Esophagus (tissue), 2 donors: ENCODE measurements around the gene OR4E1. TPM values are rescaled to one million over a fixed set of nuclear protein-coding genes. Genes with fewer than 3 reads are reported as not detected.

ENCODE experiments used
- H3K27ac ChIP-seq, 2 donors: one replicate each; pipeline ENCODE4 v1.5.1; 2013; ENCODE audit warnings: low read depth in 2 of 2, mild to moderate bottlenecking in 2 of 2, inconsistent platforms in 1 of 2, low read length in 1 of 2, moderate library complexity in 1 of 2
- H3K27me3 ChIP-seq, 2 donors: one replicate each; pipeline ENCODE4 v1.6.1; 2013; ENCODE audit warnings: low read length in 2 of 2, control low read depth in 1 of 2, mild to moderate bottlenecking in 1 of 2; ENCODE audit not compliant: insufficient read depth in 2 of 2, control insufficient read depth in 1 of 2
- H3K36me3 ChIP-seq, 2 donors: one replicate each; pipeline ENCODE4 v1.6.1; 2013; ENCODE audit warnings: low read length in 1 of 2; ENCODE audit not compliant: control insufficient read depth in 2 of 2, insufficient read depth in 2 of 2
- H3K4me1 ChIP-seq, 2 donors: one replicate each; pipeline ENCODE4 v1.6.1; 2013; ENCODE audit warnings: low read length in 1 of 2; ENCODE audit not compliant: control insufficient read depth in 2 of 2, insufficient read depth in 2 of 2
- H3K4me3 ChIP-seq, 2 donors: one replicate each; pipeline ENCODE4 v1.5.1; 2013; ENCODE audit warnings: low read length in 2 of 2, mild to moderate bottlenecking in 2 of 2, low read depth in 1 of 2, moderate library complexity in 1 of 2
- H3K9me3 ChIP-seq, 2 donors: one replicate each; pipeline ENCODE4 v1.6.1; 2013; ENCODE audit warnings: mild to moderate bottlenecking in 2 of 2, low read depth in 1 of 2, low read length in 1 of 2, moderate library complexity in 1 of 2; ENCODE audit not compliant: control insufficient read depth in 2 of 2, insufficient read depth in 1 of 2
- whole genome bisulfite sequencing, 2 donors: extraction: QIAGEN DNeasy Blood & Tissue Kit; methylation state at CpG; one replicate each; pipeline ENCODE4 v1.1.7; 2013; 5-methylcytosine and 5-hydroxymethylcytosine counted together
- polyA plus RNA-seq, 2 donors: library from polyadenylated mRNA; stranded (reverse); fragments of 200-250 nt; gene quantifications; one replicate each; pipeline ENCODE4 v1.2.3, GENCODE V29; 2013
- donor health status: healthy with polysubstance abuse.
- donor health status: Bipolar disorder and iron deficiency.

The OR4E1 gene
- not detected for polyA plus RNA-seq

- Histone ChIP-seq H3K27me3 (no peaks in the 10 kb centered on the region), H3K9me3 (no peaks in the 10 kb centered on the region), H3K27ac (no peak within 1 kb of the TSS), H3K4me1 (no peaks in the 10 kb centered on the region), H3K36me3 (no peaks in the 10 kb centered on the region), H3K4me3 (no peak within 1 kb of the TSS)
- 91 to 94% methylated on average over 1 of the region's 1 CpG for WGBS, 2 donors
Measured at GRCh38 chr14:21673718-21674117, at the start of gene OR4E1. OR4E1 (minus strand) TSS chr14:21673818; CDS start chr14:21670935, 2,883 bp downstream.

- H3K4me1 ChIP-seq, result no peaks in the 10 kb centered on the region
- H3K4me3 ChIP-seq, result no peak overlapping the region
- H3K9me3 ChIP-seq, result no peaks in the 10 kb centered on the region
- no peaks in the 10 kb centered on the region for H3K36me3 ChIP-seq
- 75 to 82% methylated on average over 3 of the region's 3 CpGs for WGBS, 2 donors
- no peak overlapping the region for H3K27ac ChIP-seq
- H3K27me3 ChIP-seq, result no peaks in the 10 kb centered on the region
Measured at GRCh38 chr14:21721504-21721903, 47.9 kb upstream of the OR4E1 start.

GRCh38 chr14:21719841-21720240, 46.2 kb upstream of the OR4E1 start:
- Histone ChIP-seq H3K36me3 (no peaks in the 10 kb centered on the region), H3K9me3 (no peaks in the 10 kb centered on the region), H3K4me1 (no peaks in the 10 kb centered on the region), H3K27me3 (no peaks in the 10 kb centered on the region), H3K4me3 (no peak overlapping the region), H3K27ac (no peak overlapping the region)
- WGBS, 2 donors, result 50 to 51% methylated on average over 3 of the region's 3 CpGs

DNA sequence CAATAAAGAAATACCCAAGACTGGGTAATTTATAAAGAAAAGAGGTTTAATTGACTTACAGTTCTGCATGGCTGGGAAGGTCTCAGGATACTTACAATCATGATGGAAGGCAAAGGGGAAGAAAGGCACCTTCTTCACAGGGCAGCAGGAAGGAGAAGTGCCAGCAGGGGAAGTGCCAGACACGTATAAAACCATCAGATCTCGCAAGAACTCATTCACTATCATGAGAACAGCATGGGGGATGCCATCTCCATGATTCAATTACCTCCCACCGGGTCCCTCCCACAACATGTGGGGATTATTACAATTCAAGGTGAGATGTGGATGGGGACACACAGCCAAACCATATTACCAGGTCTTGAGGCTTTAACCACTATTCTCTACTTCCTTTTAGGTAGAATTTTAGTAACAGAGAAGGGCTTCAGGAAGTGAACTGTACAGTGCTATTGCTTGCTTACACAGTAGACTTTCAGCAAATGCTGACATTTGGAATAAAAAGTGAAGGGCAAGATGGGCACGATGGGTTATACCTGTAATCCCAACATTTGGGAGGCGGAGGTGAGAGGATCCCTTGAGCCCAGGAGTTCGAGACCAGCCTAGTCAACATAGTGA, 40.8 kb upstream of the OR4E1 start:
- no peaks in the 10 kb centered on the region for H3K36me3 ChIP-seq
- H3K27me3 ChIP-seq, result no peaks in the 10 kb centered on the region
- no peaks in the 10 kb centered on the region for H3K9me3 ChIP-seq
- no peak overlapping the region for H3K27ac ChIP-seq
- H3K4me1 ChIP-seq, result no peaks in the 10 kb centered on the region
- 65 to 70% methylated on average over 6 of the region's 6 CpGs for WGBS, 2 donors
- no peak overlapping the region for H3K4me3 ChIP-seq

GRCh38 chr14:21712036-21712435, 38.4 kb upstream of the OR4E1 start:
- Histone ChIP-seq H3K36me3 (no peaks in the 10 kb centered on the region), H3K4me1 (no peaks in the 10 kb centered on the region), H3K27me3 (no peaks in the 10 kb centered on the region), H3K9me3 (no peaks in the 10 kb centered on the region), H3K27ac (no peak overlapping the region), H3K4me3 (no peak overlapping the region)
- 72 to 79% methylated on average over 2 of the region's 2 CpGs for WGBS, 2 donors

DNA sequence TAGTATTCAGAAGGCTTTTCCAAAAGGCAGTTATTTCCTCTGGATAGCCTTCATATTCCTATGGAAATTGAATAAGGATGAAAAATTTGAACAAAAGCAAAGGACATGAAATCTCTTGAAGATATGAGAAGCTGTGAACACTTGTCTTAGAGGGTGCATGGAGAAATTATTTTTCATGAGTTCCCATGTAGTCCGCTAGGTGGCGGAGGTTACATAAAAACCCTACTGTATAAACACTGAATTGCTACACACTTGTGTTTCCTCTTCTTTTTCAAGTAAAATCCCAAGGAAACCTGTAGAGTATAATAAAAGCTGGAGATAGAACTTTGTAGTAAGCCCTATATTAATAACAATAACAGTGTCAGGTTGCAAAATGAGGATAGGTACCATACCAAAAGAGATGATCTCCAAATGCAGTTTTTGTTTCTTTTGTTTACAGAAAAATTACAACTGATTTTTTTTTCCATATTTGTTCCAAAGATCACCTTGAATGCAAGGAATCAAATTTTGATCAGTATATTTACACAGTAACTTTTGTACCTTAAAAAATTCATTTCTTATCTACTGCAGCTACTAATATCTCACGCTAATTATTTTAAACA, 37.8 kb upstream of the OR4E1 start:
- no peak overlapping the region for H3K27ac ChIP-seq
- H3K36me3 ChIP-seq, result no peaks in the 10 kb centered on the region
- H3K4me1 ChIP-seq, result no peaks in the 10 kb centered on the region
- H3K9me3 ChIP-seq, result no peaks in the 10 kb centered on the region
- no peak overlapping the region for H3K4me3 ChIP-seq
- 29 to 32% methylated on average over 3 of the region's 3 CpGs for WGBS, 2 donors
- no peaks in the 10 kb centered on the region for H3K27me3 ChIP-seq

- Histone ChIP-seq H3K9me3 (no peaks in the 10 kb centered on the region), H3K4me1 (no peaks in the 10 kb centered on the region), H3K36me3 (no peaks in the 10 kb centered on the region), H3K4me3 (no peak overlapping the region), H3K27ac (no peak overlapping the region), H3K27me3 (no peaks in the 10 kb centered on the region)
Measured at GRCh38 chr14:21704338-21704737, 30.7 kb upstream of the OR4E1 start.

DNA sequence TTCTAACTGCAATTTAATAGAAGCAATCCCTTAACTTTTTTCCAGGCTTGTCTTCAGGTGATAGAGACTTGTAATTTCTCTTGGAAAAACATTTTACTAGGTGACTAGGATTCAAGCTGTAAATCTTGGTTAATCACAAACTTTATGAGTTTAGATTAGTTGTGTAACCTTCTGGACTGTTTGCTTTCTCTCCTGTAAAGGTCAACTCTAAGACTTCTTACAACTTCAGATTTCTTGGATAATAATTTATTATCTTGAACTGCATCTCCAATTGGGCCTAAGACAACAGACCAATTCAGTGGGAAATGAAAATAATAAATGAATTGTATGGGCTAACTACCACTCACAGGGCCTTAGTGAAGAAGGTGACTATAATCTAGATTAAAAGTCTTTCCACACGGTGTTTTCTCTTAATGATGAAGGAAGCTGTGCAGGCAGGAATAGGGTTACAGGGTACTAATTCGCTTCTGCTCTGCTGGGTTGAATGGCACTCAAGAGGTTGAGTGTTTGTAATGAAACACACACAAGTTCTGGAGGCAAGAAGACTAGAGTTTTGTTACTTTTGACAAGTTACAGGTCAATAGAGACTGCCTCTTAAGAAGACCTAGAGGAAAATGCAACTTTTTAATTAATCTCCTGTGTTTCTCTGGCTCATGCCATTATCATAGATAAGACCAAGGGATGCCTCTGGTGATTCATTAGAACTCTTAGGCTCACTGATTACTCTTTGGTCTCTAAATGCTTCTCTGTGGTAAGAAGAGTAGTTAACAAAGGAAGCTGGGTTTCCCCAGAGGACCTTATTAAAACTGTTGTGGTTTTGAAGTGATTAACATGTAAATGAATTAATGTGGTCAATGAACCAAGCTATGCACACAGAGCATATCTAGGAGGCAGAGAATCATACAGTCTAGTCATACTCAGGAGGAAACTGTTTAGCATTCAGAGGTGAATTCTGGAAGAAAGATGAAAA, 30.0 kb upstream of the OR4E1 start:
- H3K27ac ChIP-seq, result no peak overlapping the region
- H3K4me1 ChIP-seq, result no peaks in the 10 kb centered on the region
- WGBS, 2 donors, result 71 to 74% methylated on average over 2 of the region's 2 CpGs
- H3K9me3 ChIP-seq, result no peaks in the 10 kb centered on the region
- H3K36me3 ChIP-seq, result no peaks in the 10 kb centered on the region
- H3K4me3 ChIP-seq, result no peak overlapping the region
- no peaks in the 10 kb centered on the region for H3K27me3 ChIP-seq

GRCh38 chr14:21702316-21702715, 28.7 kb upstream of the OR4E1 start:
- WGBS, 2 donors, result 71 to 74% methylated on average over 2 of the region's 2 CpGs
- Histone ChIP-seq H3K27ac (no peak overlapping the region), H3K27me3 (no peaks in the 10 kb centered on the region), H3K4me3 (no peak overlapping the region), H3K36me3 (no peaks in the 10 kb centered on the region), H3K9me3 (no peaks in the 10 kb centered on the region), H3K4me1 (no peaks in the 10 kb centered on the region)
